ENCODE results near the gene LSM14A.

DNA sequence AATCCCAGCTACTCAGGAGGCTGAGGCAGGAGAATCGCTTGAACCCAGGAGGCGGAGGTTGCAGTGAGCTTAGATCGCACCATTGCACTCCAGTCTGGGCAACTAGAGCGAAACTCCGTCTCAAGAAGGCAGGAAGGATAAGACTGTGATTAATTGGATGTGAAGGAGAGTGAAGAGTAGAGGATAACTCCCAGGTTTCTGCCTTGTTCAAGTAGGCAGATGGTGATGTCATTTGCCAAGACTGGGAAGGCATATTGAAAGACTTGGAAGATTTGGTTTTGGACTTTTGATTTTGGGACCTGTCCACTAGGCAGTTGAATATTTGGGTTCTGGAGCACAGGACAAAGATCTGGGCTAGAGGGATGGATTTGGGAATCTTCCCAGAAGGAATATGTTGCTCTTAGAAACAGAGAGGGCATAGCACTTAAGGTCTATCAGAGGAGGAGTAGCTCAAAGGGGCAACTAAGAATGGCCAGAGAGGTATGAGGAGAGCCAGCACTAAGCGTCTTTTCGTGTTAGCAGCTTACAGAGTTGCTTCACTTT, 102.1 kb downstream of the LSM14A start:
- no peak for TF ChIP-seq POLR2A (IDR thresholded peaks at IDR 0.05)
- TF ChIP-seq, protein P1, sequence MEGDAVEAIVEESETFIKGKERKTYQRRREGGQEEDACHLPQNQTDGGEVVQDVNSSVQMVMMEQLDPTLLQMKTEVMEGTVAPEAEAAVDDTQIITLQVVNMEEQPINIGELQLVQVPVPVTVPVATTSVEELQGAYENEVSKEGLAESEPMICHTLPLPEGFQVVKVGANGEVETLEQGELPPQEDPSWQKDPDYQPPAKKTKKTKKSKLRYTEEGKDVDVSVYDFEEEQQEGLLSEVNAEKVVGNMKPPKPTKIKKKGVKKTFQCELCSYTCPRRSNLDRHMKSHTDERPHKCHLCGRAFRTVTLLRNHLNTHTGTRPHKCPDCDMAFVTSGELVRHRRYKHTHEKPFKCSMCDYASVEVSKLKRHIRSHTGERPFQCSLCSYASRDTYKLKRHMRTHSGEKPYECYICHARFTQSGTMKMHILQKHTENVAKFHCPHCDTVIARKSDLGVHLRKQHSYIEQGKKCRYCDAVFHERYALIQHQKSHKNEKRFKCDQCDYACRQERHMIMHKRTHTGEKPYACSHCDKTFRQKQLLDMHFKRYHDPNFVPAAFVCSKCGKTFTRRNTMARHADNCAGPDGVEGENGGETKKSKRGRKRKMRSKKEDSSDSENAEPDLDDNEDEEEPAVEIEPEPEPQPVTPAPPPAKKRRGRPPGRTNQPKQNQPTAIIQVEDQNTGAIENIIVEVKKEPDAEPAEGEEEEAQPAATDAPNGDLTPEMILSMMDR (IDR thresholded peaks at IDR 0.05) = no peak

All from breast epithelium (tissue), 3 donors.